Measurements from ENCODE around the gene DPP6. TPM values are rescaled to one million over a fixed set of nuclear protein-coding genes. Genes with fewer than 3 reads are reported as not detected.

Gene DPP6
- total RNA-seq, 1 experiment from 2014 or later = not detected

- Histone ChIP-seq H3K4me1 (ENCODE audit: insufficient read depth, low read length) (no peaks in the 10 kb centered on the region), H3K4me2 (ENCODE audit: low read length) (no peak overlapping the region), H4K20me1 (ENCODE audit: low read length) (no peaks in the 10 kb centered on the region), H3K79me2 (ENCODE audit: low read length) (no peaks in the 10 kb centered on the region), H2AFZ (ENCODE audit: low read length) (no peak overlapping the region), H3K27ac (ENCODE audit: low read length) (no peak overlapping the region), H3K27me3 (ENCODE audit: low read length) (0 out of 2 replicates have a peak, but pooled peaks cover 5% of the 10 kb centered on the region), H3K9me3 (ENCODE audit: low read length) (no peaks in the 10 kb centered on the region), H3K36me3 (ENCODE audit: low read depth, low read length) (no peaks in the 10 kb centered on the region), H3K4me3 (ENCODE audit: low read length) (no peak overlapping the region), H3F3A (ENCODE audit: low read length, unreplicated experiment) (no peaks in the 10 kb centered on the region), H3K9me2 (replicated peaks; ENCODE audit: low read length) (no peaks in the 10 kb centered on the region), H3K9ac (ENCODE audit: low read length) (no peak overlapping the region)
- CTCF ChIA-PET = no interaction called here
- ATAC-seq (no peak), DNase-seq (no peak)
- no TSS peak for BruUV-seq (replicated peaks)
- TF ChIP-seq EZH2 (IDR thresholded peaks at IDR 0.05; ENCODE audit: low read length, unreplicated experiment) = no peak
- TF ChIP-seq CTCF (conservative IDR thresholded peaks at IDR 0.05; ENCODE audit: low read depth, low read length) = no peak
- intact Hi-C loops (cut with micrococcal nuclease) = no loop called here
- POLR2A ChIA-PET (ENCODE audit: unreplicated experiment) = no interaction called here
These were observed 286.7 kb downstream of the DPP6 start for GRCh38 chr7:154338701-154339506.

- DNase-seq (no peak), ATAC-seq (no peak)
- 0 out of 2 replicates have a peak, but pooled peaks cover 5% of the 10 kb centered on the region for H3K27me3 ChIP-seq (ENCODE audit: low read length)
- no peaks in the 10 kb centered on the region for H3K4me1 ChIP-seq (ENCODE audit: insufficient read depth, low read length)
- H3K36me3 ChIP-seq (ENCODE audit: low read depth, low read length) = no peaks in the 10 kb centered on the region
- H3K4me2 ChIP-seq (ENCODE audit: low read length) = no peak overlapping the region
- ChIA-PET CTCF (no interaction called here), POLR2A (ENCODE audit: unreplicated experiment) (no interaction called here)
- no peaks in the 10 kb centered on the region for H3K79me2 ChIP-seq (ENCODE audit: low read length)
- H3K9me2 ChIP-seq (replicated peaks; ENCODE audit: low read length) = no peaks in the 10 kb centered on the region
- no peak for TF ChIP-seq EZH2phosphoT487 (IDR thresholded peaks at IDR 0.05; ENCODE audit: borderline replicate concordance, low read length)
- TF ChIP-seq EZH2 (IDR thresholded peaks at IDR 0.05; ENCODE audit: low read length, unreplicated experiment) = no peak
- no peak for TF ChIP-seq CTCF (conservative IDR thresholded peaks at IDR 0.05; ENCODE audit: low read depth, low read length)
- H3K9ac ChIP-seq (ENCODE audit: low read length) = no peak overlapping the region
- H3K9me3 ChIP-seq (ENCODE audit: low read length) = no peaks in the 10 kb centered on the region
- H4K20me1 ChIP-seq (ENCODE audit: low read length) = no peaks in the 10 kb centered on the region
- H3K4me3 ChIP-seq (ENCODE audit: low read length) = no peak overlapping the region
- BruUV-seq (replicated peaks) = no TSS peak
- H3F3A ChIP-seq (ENCODE audit: low read length, unreplicated experiment) = no peaks in the 10 kb centered on the region
- no peak overlapping the region for H2AFZ ChIP-seq (ENCODE audit: low read length)
- H3K27ac ChIP-seq (ENCODE audit: low read length) = no peak overlapping the region
- intact Hi-C loops (cut with micrococcal nuclease) = no loop called here
These were observed 290.9 kb downstream of the DPP6 start for GRCh38 chr7:154342971-154343633.
